ENCODE data around the gene CACNA1G. TPM values are rescaled to one million over a fixed set of nuclear protein-coding genes. Genes with fewer than 3 reads are reported as not detected.

The CACNA1G gene
- total RNA-seq, 1 donor from 2014 or later, result not detected

- DNase-seq (ENCODE audit: low read depth, low spot score), result no peak
These were observed 70.1 kb downstream of the CACNA1G start for GRCh38 chr17:50630524-50631194.

DNA sequence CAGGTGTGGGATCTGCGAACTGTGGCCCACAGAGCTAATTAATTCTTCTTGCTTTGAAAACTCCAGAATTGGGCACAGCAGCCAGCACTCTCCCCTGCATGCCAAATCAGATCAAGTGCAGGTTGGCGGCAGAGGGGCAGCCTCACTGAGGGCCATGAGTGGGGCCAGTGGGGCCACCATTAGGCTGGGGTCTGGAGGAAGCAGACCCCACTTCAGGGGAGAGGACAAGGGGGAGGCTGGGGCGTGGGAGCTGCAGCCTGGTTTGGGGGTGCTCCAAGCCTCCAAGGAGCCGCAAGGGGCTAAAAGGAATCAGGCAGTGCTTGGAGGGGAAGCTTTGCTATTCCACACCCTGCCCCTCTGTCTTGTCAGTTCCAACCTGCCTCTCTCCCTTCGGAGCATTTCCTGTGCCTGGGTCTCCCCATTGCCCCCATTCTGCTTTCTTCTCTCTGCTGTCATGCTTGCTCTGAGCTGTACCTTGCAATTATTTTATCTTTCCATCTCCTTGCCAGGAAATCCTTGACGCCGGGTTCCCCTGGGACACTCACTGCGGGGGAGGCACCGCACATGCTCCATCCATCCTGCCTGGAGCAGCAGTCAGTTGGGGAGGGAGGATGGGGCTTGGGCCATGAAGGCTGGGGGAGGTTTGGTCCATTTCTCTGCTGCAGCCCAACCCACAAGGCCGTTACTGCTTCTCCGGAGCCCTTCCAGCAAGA is 70.8 kb downstream of the CACNA1G start:
- DNase-seq (ENCODE audit: low read depth, low spot score), result no peak

DNA sequence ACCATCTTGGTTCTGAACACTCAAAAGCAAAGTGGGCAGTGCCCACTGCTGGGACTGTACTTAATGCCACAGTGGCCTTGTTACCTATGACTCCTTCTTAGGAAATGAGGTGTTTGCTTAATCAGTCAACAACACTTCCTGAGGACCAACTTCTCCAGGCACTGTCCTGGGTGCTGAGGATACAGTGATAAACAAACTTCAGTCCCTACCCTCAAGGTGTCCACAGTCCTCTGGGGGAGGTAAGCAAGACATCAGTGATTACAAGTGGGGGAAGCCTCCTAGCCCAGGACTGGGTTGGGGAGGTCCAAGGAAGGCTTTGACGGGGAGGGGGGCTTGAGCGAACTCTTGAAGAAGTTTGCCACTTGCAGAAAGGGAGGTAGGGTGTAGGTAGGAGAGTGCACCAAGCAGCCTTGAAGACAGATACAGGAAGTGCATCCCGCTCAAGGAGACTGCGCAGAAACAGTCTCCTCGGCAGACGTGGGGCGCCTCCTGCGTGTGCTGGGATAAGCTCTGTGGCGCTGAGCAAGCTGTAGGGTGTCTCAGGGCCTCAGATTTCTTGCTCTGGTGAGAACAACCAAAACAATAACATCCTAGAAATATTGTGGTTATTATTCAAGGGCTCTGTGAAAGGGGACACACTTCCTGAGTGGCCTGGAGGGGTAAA is 71.5 kb downstream of the CACNA1G start:
- no peak for DNase-seq (ENCODE audit: low read depth, low spot score)

GRCh38 chr17:50632637-50633036 is 72.1 kb downstream of the CACNA1G start:
- DNase-seq (ENCODE audit: low read depth, low spot score), result no peak

GRCh38 chr17:50633683-50634082 is 73.2 kb downstream of the CACNA1G start:
- no peak for DNase-seq (ENCODE audit: low read depth, low spot score)

DNA sequence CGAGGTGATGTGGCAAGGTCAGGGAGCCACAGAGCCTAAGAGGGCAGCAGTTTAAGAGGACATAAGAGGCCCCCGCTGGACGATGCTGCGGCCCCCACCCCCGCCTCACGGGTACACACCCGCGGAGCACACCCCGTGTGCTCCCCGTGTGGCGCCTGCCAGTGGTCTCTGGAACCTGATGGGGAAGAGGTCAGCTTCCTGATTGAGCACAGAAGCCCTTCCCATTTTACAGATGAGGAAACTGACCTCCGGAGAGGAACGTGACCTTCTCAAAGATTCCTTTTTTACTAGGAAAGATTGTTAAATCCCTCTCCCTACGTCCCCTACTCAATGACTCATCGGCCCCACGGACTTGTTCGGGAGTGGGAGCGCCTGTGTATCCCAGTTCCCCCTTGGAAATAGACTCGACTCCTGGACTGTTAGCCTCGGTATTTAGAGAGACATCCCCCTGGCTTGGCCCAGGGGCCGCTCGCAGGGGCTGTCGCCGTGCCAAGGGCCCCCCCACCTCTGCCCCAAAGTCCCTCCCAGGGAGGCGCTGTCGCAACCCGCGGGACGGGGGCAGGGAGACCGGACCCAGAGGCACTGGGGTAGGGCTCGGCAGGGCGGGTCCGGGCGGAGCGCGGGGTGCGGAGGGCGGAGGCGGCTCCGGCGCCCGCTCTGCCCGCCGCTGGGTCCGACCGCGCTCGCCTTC is 73.9 kb downstream of the CACNA1G start, which contains the start of gene ABCC3:
Gene ABCC3, plus strand, starts transcription at position 658 of the 691 bp plus-strand sequence. CDS start 56 bp downstream, outside the sequence.
- no peak for DNase-seq (ENCODE audit: low read depth, low spot score)

DNA sequence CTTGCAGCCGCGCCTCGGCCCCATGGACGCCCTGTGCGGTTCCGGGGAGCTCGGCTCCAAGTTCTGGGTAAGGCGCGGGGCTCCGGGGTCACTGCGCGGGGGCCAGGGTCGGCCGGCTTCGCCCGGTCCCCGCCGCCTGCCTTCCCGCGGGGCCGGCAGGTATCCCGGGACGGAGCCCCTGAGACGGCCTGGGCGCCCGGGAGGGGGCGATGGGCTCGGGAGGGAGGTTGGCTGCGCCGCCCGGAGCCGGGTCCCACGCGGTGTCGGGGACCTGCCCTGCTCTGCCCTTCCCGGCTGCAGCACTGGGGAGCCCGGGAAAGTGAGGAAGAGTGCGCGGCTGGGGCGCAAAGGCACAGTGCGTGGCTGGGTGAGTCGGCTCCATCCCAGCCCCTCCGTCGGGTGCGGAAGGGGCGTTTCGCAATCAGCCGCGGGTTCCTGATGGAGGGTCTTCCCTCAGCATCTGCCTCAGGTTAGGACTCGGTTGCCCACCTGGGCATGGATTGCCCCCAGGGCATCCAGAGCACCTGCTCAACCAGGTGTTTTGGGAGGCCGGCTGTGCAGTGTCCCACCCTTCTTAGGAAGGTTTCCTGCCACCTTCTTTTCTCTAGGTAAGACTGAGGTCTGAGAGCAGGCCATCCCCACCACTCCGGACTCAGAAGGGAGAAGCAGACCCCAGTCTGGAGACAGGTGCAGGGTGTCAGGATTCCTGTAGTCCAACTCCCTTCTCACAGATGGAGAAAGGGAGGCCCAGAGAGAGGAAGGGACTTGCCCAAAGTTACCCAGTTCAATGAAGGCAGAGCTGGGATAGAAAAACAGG is 74.6 kb downstream of the CACNA1G start:
- DNase-seq (ENCODE audit: low read depth, low spot score), result no peak

DNA sequence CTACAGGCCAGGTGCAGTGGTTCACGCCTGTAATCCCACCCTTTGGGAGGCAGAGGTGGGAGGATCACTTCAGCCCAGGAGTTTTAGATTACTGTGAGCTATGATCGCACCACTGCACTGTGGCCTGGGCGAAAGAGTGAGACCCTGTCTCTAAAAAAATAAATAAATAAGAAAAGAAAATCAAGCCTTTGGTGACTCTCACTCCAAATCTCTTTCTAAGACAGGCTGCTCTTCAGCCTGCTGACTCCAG is 75.1 kb downstream of the CACNA1G start:
- DNase-seq (ENCODE audit: low read depth, low spot score), result no peak

- no peak for DNase-seq (ENCODE audit: low read depth, low spot score)
These were observed 75.7 kb downstream of the CACNA1G start for GRCh38 chr17:50635982-50636803.

DNA sequence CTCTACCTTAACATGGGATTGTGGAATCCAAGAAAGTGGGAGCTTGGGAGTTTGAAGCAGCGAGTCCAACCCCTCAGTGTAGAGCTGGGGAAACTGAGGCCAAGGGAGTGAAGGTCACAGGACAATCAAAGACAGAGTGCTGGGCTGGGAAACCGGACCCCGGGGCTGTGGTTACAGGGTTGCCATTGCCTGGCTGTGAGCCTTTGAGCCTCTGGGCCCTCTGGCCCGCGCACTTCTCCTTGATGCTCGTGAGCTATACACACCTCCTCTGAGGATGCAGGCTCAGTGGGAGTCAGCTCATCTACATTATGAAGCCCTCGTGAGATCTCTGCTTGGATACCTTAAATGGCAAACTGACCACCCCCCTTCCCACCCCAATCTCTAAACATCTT is 76.3 kb downstream of the CACNA1G start:
- DNase-seq (ENCODE audit: low read depth, low spot score), result no peak

- no peak for DNase-seq (ENCODE audit: low read depth, low spot score)
These were observed 77.5 kb downstream of the CACNA1G start for GRCh38 chr17:50637829-50638605.

DNA sequence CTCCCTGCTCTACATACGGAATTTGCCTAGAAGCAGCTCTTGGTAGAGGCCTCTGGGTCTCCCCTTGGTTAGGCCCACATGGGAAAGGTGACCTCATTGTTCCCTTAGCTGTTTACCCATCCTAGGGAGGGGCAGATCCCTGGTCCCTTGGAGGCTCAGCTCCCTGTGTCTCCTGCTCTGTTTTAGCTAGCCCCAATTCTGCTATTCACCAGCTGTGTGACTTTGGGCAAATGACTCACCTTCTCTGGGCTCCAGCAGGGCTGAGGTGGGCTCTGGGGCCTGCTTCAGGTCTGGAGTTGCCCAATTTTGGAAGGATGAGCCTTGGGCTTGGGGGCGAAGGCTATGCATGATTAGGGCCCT is 78.1 kb downstream of the CACNA1G start:
- no peak for DNase-seq (ENCODE audit: low read depth, low spot score)

DNA sequence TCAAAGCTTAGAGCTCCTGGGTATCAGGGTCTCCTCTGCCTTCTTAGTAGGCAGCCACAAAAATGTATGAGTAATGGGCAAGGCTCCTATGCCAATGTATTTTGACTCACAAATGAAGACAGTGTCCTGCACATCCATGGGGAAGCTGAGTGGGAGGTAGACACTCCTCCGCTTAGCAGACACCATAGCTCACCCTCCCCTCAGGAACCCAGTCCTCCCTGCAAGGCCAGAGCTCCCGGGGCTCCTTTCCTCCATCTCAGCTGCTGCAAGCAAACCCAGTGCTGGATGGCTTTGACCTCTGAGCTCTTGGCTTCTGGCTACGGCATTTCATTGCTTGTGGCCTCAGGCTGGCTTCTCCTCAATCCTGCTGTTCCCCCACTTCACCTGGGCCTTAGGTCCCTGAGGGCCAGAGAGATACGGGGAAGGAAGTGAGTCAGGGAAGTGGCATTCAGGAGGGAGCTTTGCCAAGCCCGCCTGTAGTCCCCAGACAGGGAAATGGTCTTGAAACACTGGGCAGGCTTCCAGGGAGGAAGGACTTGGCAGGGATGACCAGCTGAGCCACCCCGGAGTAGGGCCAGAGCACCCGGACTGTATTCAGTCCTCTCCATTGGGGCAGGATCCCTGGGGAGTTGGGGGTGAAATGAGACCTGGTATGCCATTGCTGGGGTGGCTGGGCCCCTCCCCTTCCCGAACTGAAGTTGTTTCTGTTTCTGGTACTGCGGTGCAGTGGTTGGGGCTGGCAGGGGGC is 78.6 kb downstream of the CACNA1G start:
- peak; percentile 86 for DNase-seq (ENCODE audit: low read depth, low spot score)

- peak; percentile 32 for DNase-seq (ENCODE audit: low read depth, low spot score)
These were observed 80.3 kb downstream of the CACNA1G start for GRCh38 chr17:50640686-50641351.

- no peak for DNase-seq (ENCODE audit: low read depth, low spot score)
These were observed 80.8 kb downstream of the CACNA1G start for GRCh38 chr17:50641357-50641756.

DNA sequence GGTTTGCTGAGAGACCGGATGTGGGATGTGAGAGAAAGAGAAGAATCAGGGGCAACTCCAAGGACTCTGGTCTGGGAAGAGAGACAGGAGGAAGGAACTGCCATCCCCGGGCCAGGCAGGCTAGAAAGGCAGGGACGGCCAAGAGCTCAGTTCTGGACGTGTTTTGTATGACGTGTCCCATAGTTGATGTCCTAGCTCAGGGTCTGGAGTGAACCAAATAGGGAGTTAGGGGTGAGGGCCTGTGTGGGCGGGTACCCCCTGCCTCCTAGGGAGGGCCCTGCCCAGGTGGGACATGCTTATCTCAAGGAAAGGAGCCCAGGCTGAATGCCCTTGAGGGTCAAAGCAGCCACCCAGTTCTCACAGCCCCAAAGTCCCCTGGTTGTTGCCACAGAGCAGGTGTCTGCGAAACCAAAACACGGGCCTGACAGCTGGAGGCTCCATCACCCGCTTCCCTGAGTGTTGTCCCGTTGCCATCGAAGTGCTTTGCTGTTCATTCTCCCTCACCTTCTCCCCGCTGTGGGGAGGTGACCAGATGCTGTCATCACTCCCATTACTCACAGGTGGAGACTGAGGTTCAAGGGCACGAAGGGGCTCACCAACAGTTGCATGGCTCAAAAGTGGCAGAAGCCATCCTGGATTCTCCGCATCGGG is 81.7 kb downstream of the CACNA1G start:
- DNase-seq (ENCODE audit: low read depth, low spot score), result no peak

- no peak for DNase-seq (ENCODE audit: low read depth, low spot score)
These were observed 82.5 kb downstream of the CACNA1G start for GRCh38 chr17:50642722-50643656.
